NCI-H345 treated with DMSO at 0.1 percent for 48 hours (cell line): ENCODE results near the gene CREB5.
A peak's percentile ranks its signal among the peaks of the same experiment; 100 is the strongest.

Experiments used
- DNase-seq: peaks from one replicate; lab custom pipeline; 2025; ENCODE audit not compliant: unreplicated experiment; lab: John Stamatoyannopoulos, UW

CREB5 gene

DNA sequence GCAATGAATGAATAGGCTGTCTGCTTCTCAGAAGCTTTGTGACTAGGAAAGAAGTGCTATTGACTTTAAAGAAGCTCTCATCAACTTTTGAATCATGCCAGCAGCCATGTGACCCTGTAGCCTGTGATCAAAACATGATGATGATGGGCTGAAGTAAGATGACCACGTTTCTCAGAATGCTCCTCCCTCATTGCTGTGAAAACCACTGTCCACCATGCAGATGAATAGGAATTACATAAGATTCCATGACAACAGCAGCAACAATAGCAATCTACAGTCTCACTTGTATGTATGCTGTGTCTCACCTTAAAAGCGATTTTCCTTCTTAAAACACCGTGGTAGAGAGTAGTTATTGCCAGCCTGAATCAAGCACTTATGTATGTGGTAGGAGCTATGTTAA, 317.4 kb downstream of the CREB5 start:
- DNase-seq: no peak

DNA sequence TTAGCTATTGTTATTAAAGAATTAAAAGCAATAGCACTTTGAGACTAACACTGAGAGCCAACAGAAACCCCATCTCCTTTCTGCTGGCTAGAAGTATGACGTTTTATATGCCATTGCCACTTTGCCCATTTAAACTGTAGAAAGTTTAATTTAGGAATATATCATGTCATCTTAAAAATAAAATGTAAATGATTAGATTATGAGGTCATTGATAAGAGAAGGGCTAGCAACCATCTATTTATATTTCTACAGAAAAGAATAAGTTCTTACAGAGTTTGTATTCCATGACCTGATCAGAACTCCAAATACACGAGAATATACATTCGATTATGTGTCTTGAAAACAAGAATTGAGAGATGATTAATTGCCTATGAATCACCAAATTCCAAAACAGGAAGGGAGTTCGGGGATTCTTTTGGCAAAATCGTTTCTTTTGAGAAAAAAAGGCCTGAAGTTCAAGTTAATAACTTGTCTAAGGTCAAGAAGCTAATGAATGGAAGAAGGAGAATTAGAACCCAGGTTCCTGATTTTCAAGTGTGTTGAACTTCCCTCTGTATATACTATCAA, 318.9 kb downstream of the CREB5 start:
- no peak for DNase-seq

DNA sequence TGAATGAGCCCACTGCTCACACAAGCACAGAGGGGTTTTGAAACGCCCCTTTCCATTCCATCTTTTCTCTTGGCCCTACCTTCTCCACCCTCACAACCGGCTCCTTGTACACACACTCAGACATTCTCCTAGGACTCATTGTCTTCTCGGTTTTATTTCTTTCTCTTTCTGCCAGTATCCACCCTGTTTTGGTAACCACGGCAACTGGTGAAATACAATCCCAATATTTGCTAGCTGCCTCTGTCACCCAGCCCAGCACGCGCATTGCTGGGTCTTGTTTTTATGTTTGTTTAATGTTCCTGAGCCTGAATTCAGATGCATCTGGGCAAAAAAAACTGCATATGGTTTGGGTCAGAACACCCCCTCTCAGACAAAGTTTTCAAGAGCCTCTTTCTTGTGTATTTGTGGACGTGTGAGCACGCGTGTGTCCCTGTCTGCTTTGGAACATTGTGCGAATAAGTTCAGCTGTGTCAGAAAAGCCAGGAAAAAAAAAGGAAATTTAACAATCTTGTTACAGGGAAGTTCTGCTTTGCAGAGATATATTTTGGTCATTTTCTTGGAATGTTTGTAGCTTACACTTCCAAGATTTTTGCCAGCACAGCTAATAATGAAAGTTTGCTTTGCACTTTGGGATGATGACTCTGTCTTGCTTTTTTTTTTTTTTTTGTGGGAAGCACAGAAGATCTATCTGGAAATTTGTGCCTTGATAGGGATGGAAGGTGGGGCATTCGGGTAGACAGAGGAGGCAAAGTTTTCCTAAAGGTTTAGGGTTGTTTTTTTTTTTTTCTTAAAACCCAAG, 320.0 kb downstream of the CREB5 start:
- no peak for DNase-seq

DNA sequence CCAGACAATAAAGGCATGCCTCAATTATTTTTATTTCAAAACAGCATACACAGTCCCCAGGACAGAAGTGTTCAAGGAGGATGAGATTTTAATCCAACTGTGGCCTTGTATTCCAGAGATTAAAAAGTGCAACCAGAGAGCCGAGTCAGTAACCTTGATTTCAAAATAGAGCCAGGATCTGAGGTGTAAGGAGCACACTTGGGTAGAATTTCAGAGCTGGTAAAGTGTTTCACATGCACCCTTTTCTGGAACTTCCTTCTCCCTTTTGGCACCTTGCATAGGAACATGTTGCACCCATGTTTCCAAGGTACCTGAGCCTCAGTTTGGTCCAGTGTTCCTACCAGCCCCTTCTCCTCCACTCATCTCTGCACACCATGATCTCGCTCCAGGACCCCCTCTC, 320.7 kb downstream of the CREB5 start:
- no peak for DNase-seq

DNA sequence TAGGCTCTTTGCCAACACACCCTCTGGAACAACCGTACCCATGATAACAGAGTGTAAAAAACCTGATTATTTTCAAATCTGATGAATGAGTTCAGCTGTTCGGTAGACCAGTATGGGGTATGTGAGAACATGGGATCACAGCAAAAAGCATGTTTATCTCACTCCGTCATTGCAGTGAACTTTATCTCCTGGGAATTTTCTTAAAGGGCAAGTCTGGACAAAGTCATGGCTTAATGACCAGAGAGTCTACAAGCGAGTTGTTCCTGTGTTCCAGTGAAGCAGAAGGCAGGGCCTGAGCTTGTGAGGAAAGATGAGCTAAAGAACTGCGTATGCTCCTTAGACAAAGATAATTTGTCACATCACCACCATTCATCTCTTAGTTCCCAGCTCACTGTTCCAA, 326.1 kb downstream of the CREB5 start:
- no peak for DNase-seq

DNA sequence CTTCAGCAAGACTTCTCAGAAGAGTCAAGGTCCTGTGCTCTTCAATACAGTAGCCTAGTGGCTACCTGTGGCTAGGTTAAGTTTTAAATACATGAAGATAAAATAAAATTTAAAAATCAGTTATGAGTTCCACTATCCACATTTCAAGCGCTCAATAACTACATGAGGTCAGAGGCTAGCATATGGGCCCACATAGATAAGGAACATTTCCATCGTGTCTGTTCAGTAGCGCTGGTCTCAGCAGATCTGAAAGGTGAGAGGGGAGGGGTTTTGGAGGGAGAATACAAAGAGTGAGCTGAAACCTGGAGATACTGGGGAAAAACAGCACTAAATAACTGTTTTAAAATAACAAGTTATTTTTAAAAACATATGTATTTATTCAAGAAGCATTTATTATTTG, 326.8 kb downstream of the CREB5 start:
- DNase-seq: no peak

DNA sequence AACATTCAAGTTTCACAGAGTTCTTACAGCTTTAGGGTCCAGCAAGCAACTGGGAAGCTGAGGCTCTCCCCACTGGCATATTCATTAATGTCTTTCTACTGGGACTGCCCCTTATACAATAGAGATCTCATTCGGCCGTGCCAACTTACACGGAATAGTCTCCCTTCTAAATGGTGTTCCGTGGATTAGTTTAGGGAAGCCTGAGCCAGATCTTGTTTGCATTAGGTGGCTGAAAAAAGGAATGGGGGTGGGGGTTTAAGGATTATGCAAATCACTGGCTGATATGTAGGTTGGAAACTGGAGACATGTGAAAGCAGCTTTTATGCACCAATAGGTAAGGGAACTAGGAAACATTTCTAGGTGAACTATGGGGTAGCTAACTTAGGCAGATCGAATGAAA, 327.5 kb downstream of the CREB5 start:
- DNase-seq: no peak

DNA sequence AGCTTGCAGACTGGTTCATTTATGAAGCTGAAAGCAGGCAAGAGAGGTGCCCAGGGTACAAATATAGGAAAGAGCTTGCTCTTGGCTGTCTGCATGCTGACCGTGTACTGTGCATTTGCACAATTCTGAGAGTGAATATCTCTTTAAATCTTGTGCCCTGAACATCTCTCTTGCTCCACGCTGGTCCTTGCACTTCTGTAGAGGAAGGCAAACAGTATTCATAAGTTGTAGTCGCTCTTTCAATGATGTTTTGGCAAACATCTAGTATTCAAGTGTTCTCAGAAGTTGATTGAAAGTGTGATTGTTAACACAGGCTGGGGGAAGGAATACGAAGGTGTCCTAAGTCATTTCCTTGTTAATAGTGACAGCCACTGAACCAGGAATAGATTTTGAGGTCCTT, 332.6 kb downstream of the CREB5 start:
- no peak for DNase-seq

DNA sequence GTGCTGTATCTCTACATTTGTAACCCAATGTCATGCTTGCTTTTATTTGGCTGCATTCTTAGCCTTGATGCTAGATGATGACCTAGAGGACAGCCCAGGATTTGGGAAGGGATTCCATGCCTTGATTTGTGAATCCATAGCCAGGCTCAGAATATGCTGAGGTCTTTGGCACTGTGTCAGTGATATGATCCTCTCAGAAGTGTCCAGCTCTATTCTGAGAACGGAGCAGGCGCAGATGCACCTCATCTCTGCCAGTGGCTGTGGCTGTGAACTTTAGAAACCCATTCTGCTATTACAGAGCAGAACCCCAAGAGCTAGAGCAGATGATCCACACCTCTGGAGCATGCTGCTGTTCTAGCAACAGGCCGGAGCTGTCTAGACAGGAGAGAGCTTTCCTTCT, 333.0 kb downstream of the CREB5 start:
- DNase-seq: no peak

DNA sequence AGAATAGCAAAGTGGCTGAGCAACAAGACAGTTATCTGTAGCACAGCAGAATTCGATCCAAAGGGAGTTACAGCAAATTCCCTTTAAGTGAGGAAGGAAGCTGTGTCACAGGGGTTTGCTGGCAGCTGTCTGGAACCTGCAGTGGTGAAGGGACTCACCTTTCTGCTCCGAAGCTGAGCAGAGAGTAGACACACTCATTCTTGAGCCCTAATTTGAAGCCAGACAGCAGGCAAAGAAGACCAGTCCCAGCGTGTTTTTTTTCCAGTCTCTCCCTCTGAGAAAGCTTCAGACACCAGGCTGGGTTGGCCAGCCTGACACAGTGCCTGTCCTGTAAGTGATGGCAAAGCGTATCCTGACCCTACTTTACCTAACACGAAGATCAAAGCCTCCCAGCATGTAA, 335.1 kb downstream of the CREB5 start:
- no peak for DNase-seq

DNA sequence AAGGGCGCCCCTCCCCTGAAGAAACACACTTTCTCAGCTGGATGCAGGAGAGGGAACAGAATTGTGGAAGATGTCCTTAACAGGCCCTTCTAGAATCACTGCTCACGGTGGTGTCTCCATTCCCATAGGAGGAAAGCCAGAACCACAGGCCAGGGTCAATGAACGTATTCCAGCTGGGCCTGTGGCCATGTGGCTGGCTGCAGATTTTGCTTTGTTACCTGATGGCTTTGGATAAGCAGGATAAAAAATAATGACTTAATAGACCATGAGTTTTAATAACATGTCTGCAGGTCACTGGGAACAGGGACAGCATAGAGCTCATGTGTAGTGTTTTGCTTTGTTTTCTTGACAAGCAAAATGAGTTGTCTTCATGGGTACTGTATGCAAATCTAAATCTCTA, 335.5 kb downstream of the CREB5 start:
- no peak for DNase-seq

DNA sequence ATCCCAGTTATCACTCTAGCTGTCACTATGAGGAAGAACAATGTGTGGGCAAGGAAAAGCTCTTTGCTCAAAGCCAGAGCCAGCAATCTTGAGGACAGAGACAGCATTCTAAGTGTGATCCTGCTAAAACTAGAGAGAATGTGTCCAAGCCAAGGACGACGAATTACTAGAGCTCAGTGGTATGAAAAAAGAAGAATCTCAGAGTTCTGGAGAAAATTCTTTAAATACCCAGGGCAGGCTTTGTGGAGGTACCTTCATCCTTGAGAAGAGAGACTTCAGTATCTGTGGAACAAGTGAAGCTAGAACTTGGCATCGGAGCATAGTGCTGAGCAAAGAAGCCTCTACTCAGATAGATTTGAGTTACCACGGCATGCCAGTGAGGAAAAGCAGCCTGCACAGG, 336.0 kb downstream of the CREB5 start:
- no peak for DNase-seq

DNA sequence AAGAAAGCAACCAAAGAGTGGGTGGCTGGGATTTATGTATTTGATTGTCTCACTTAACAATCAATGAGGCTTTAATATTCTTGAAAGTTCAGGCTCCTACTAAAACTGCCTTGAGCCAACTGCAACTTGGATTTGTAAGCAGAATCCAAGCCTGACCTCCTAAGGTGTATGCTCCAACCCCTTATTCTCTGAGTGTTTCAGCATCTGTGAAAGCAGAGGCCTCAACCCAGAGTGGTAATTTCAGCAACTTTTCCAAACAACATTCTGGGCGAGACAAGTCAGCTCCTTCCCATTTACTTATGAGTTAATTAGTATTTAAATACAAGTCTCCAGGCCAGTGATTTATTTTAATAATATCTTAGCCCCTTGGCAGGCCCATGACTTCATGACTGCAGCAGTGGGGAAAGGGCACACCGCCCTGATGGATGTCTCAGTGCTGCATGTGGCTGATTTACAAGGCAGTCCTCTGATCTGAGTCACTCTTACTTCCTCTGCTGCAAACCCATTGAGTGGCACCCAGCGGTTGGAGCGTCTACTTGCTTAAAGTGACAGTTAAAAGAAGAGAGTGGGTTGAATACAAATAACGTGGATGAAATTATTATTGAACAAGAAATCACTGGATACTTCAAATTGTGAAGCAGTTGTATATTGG, 336.7 kb downstream of the CREB5 start:
- no peak for DNase-seq

DNA sequence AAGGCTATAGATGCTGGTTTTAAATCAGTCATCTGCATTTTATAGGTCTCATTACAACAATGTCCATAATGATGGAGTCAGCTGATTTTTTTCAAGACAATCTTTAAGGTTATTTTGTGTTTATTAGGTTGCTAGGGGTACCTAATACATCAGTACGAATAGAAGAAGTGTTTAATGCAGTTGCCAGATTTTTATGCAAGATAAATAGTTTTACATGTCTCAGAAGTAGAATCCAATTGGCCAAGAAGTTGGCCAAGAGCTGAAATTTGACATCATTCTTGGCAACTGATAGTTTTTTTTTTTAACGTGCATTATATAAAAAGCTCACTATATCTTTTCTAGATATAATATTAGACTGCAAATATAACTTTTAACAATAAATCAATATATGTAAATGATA, 337.3 kb downstream of the CREB5 start:
- DNase-seq: no peak

DNA sequence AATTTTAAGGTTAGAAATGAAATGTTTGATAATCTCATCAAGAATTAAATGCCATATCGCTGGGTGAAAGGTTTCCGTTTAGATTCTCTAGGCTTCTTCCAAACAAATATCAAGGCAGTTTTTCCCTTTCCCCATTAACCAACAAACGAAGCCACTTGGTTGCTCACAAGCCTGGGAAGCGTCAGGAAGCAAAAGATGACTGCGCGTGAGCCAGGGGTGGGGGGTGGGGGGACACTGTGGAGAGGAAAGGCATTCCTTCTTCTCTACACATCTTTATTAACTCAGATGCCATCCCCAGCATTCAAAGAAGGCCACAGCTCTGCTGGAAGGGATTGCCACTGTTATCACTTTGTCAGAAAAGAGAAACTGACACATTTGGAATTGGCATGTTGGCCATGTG, 338.7 kb downstream of the CREB5 start:
- DNase-seq: no peak

DNA sequence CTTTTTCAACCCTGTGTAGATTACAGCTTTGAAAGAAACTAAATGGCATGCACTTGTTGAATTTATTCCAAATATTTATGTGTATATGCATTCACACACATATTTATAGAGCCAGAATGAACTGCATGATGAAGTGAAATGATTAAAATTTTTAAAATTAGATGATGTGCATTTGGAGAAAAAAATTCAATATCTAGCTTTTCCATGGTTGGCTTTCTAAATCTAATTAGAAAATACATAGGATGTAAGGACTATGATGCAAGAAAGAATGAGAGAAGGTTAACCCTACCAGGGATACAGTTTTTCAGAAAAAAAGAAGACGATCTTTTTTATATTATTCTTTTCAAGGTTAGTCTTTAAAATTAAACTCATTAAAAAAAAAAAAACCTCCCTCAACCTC, 341.3 kb downstream of the CREB5 start:
- no peak for DNase-seq

DNA sequence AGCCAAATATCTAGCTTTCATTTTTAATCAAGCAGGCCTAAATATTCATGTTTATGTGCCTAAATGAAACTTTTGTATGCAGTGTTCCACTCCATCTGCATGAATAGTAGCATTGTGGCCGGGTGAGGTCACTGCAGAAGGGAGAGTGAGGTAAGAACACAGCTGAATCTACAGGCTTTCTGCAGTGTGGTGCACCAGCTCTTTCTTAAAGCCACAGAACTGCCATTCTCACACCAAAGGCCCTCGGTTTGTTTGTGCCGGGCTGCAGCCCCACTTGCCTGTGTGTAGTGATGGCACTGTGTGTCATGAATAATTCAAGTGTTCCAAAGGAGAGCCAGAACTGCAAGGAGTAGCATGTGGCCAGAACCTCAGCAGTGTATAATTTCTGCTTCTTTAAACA, 341.7 kb downstream of the CREB5 start:
- DNase-seq: no peak

DNA sequence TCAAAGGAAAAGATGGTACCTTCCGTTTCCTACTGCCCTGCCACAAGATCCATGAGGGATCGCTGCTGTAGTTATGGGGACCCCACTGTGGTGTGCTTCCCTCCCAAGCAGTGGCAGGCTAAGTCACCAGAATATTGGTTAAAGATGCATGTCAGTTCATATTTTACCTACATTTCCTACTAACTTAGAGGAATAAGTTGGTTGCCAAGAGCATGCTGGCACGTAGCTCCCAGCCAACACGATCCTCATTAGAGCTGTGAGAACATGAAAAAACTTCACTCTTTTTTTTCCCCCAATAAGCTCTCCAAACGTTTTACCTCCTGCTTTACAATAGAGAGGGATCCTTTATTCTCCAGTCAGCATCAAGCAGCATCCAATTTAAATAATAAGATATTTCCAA, 342.1 kb downstream of the CREB5 start:
- DNase-seq: no peak

DNA sequence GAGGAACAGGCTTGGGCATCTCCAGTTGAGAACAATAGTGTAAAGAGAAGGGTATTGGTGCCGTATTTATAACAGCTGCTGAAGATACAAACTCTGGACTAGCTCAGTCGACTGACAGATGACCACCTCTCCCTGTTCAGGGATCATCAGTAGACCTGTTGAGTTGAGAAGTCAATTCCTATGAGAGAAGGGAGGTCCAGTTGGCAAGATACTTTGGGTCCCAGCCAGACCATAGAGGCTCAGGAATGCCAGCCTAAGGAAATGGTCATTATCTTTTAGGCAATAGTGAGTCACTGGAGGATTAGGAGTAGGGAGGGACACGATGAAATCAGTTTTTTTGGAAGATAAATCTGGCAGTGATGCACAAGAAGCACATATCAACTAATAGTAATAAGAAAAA, 342.9 kb downstream of the CREB5 start:
- no peak for DNase-seq

DNA sequence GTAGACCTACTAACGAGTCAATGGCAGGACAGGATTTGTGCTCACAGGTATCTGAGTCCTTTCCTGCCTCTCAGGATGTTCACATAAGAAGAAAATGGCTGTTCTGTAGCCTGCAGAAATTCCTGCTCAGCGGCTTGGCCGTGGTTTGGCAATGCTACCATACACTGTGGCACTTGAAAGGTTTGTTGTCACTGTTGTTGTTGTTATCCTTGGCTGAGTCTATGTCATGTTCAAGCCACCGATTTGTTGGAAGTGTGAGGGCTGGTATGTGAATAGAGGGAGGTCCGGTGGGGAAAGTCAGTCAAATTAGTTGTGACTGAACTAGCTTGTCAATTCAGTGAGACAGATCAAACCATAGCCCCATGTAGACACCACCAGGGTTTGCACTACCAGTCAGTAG, 345.9 kb downstream of the CREB5 start:
- DNase-seq: no peak

DNA sequence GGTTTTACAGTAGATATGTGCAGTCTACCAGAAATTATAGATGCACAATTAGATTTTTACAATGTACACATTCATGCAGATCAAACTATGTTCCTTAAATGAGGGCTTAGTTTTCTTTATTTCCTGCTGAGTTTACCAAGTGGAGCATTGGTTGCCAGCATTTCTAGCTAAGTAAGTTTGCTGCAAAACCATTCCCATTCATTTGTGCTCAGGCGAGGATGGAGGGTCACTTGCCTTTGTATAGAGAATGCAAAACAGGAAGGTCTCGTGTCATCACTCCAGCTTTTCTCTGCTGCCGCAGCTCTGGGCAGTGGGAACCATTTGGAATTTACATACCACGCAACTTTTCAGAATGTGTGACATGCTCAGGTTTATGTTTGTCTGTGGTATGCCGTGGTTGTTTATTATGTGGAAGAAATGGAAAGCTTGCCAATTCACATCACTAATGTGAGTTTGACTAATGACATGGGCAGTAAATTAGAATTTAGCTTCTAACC, 347.2 kb downstream of the CREB5 start:
- peak; percentile 70 for DNase-seq

DNA sequence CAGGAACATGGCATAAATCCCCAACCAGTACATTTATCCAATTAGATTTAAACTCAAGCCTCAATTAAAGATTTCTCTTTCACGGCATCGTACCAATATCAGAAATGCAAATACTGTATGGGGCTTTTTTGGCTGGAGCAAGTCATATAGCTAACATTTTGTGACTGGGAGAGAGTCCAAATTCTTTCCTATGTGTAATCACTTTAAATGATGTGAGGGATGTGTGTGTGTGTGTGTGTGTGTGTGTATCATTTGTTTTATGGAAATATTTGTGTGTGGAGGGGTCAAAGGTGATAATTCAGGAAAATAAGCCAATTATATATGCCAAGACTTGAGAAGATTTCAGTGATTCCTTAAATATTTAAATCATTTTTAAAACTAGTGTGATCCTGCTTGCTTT, 349.2 kb downstream of the CREB5 start:
- no peak for DNase-seq
